ENCODE data around the gene NAT9.

Gene NAT9

GRCh38 chr17:74775409-74776043, 619 bp downstream of the NAT9 start:
- H3K9me2 ChIP-seq (ENCODE audit: low read depth, low read length): no peaks in the 10 kb centered on the region
- peak overlapping the region; percentile 4 for H3K27ac ChIP-seq (ENCODE audit: low read depth, low read length, poor library complexity, severe bottlenecking)
- H3K79me2 ChIP-seq (ENCODE audit: insufficient read depth, low read length): peaks cover 9% of the 10 kb centered on the region; the same call in 1 of the 2 replicates
- TF ChIP-seq, protein P1, sequence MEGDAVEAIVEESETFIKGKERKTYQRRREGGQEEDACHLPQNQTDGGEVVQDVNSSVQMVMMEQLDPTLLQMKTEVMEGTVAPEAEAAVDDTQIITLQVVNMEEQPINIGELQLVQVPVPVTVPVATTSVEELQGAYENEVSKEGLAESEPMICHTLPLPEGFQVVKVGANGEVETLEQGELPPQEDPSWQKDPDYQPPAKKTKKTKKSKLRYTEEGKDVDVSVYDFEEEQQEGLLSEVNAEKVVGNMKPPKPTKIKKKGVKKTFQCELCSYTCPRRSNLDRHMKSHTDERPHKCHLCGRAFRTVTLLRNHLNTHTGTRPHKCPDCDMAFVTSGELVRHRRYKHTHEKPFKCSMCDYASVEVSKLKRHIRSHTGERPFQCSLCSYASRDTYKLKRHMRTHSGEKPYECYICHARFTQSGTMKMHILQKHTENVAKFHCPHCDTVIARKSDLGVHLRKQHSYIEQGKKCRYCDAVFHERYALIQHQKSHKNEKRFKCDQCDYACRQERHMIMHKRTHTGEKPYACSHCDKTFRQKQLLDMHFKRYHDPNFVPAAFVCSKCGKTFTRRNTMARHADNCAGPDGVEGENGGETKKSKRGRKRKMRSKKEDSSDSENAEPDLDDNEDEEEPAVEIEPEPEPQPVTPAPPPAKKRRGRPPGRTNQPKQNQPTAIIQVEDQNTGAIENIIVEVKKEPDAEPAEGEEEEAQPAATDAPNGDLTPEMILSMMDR (IDR thresholded peaks at IDR 0.05; ENCODE audit: low read length): no peak
- no peak for TF ChIP-seq EZH2 (IDR thresholded peaks at IDR 0.05; ENCODE audit: borderline replicate concordance, low read length)
- H3K36me3 ChIP-seq (ENCODE audit: insufficient read depth, low read length): peaks cover 36% of the 10 kb centered on the region
- H3K4me1 ChIP-seq (ENCODE audit: insufficient read depth, low read length, severe bottlenecking): peaks cover 26% of the 10 kb centered on the region
- H4K20me1 ChIP-seq (ENCODE audit: insufficient read depth, low read length): no peaks in the 10 kb centered on the region
- H3K9ac ChIP-seq (ENCODE audit: low read length): peak overlapping the region; percentile 91
- no peaks in the 10 kb centered on the region for H3K9me3 ChIP-seq (ENCODE audit: low read length)
- H3F3A ChIP-seq (ENCODE audit: insufficient read depth, low read length): no peaks in the 10 kb centered on the region
- H3K4me3 ChIP-seq (ENCODE audit: low read depth, low read length, poor library complexity, severe bottlenecking): peak overlapping the region; percentile 72
- no peak overlapping the region for H2AFZ ChIP-seq (ENCODE audit: low read length)
- H3K27me3 ChIP-seq (ENCODE audit: insufficient read depth, low read length): no peaks in the 10 kb centered on the region
- H3K4me2 ChIP-seq (ENCODE audit: low read length): peak overlapping the region; percentile 85

- H3K4me2 ChIP-seq (ENCODE audit: low read length): no peak overlapping the region
- no peak overlapping the region for H3K4me3 ChIP-seq (ENCODE audit: low read depth, low read length, poor library complexity, severe bottlenecking)
These were observed 2.3 kb downstream of the NAT9 start for GRCh38 chr17:74773871-74774286.

DNA sequence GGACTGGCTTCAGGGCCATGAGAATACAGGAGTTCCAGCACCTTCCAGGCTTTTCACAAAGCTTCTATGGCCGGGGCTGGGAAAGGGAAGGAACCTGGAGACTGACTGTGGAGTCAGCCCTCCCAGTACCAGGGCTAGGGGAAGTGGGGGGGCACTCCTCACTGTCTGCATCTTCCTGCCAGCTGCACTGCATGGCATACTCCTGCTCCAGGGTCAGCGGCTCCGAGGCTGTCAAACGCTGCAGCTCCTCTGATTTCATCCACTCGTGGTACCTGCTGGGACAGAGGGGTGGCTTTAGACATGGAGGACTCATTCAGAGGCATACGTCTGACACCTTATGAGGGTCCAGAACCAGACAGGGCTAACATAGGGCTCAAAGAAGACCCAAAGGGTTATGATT, 2.7 kb downstream of the NAT9 start:
- no peaks in the 10 kb centered on the region for H3F3A ChIP-seq (ENCODE audit: insufficient read depth, low read length)
- no peak overlapping the region for H3K27ac ChIP-seq (ENCODE audit: low read depth, low read length, poor library complexity, severe bottlenecking)
- H3K9me2 ChIP-seq (ENCODE audit: low read depth, low read length): no peaks in the 10 kb centered on the region
- H3K9me3 ChIP-seq (ENCODE audit: low read length): no peaks in the 10 kb centered on the region
- H3K79me2 ChIP-seq (ENCODE audit: insufficient read depth, low read length): peaks cover 9% of the 10 kb centered on the region; the same call in 1 of the 2 replicates
- peaks cover 16% of the 10 kb centered on the region for H3K4me1 ChIP-seq (ENCODE audit: insufficient read depth, low read length, severe bottlenecking)
- no peak overlapping the region for H3K9ac ChIP-seq (ENCODE audit: low read length)
- H3K4me3 ChIP-seq (ENCODE audit: low read depth, low read length, poor library complexity, severe bottlenecking): no peak overlapping the region
- TF ChIP-seq, protein P1 (IDR thresholded peaks at IDR 0.05; ENCODE audit: low read length): no peak
- TF ChIP-seq EZH2 (IDR thresholded peaks at IDR 0.05; ENCODE audit: borderline replicate concordance, low read length): no peak
- no peak overlapping the region for H2AFZ ChIP-seq (ENCODE audit: low read length)
- no peaks in the 10 kb centered on the region for H4K20me1 ChIP-seq (ENCODE audit: insufficient read depth, low read length)
- H3K27me3 ChIP-seq (ENCODE audit: insufficient read depth, low read length): no peaks in the 10 kb centered on the region
- no peak overlapping the region for H3K4me2 ChIP-seq (ENCODE audit: low read length)
- peaks cover 55% of the 10 kb centered on the region for H3K36me3 ChIP-seq (ENCODE audit: insufficient read depth, low read length)

More at GRCh38 chr17:74773871-74774286, 2.3 kb downstream of the NAT9 start:
- no peaks in the 10 kb centered on the region for H4K20me1 ChIP-seq (ENCODE audit: insufficient read depth, low read length)
- H3F3A ChIP-seq (ENCODE audit: insufficient read depth, low read length): no peaks in the 10 kb centered on the region
- H2AFZ ChIP-seq (ENCODE audit: low read length): no peak overlapping the region
- H3K4me1 ChIP-seq (ENCODE audit: insufficient read depth, low read length, severe bottlenecking): peaks cover 16% of the 10 kb centered on the region
- H3K27ac ChIP-seq (ENCODE audit: low read depth, low read length, poor library complexity, severe bottlenecking): no peak overlapping the region
- H3K9me2 ChIP-seq (ENCODE audit: low read depth, low read length): no peaks in the 10 kb centered on the region
- H3K9ac ChIP-seq (ENCODE audit: low read length): no peak overlapping the region
- peaks cover 51% of the 10 kb centered on the region for H3K36me3 ChIP-seq (ENCODE audit: insufficient read depth, low read length)
- no peaks in the 10 kb centered on the region for H3K27me3 ChIP-seq (ENCODE audit: insufficient read depth, low read length)
- peaks cover 9% of the 10 kb centered on the region; the same call in 1 of the 2 replicates for H3K79me2 ChIP-seq (ENCODE audit: insufficient read depth, low read length)
- no peak for TF ChIP-seq EZH2 (IDR thresholded peaks at IDR 0.05; ENCODE audit: borderline replicate concordance, low read length)
- TF ChIP-seq, protein P1 (IDR thresholded peaks at IDR 0.05; ENCODE audit: low read length): no peak
- no peaks in the 10 kb centered on the region for H3K9me3 ChIP-seq (ENCODE audit: low read length)

Measured in OCI-LY1 (cell line).